Gastroesophageal sphincter (tissue), 3 donors: ENCODE results near the gene METTL3.

Source experiments
- CTCF ChIP-seq, 4 experiments: fragments of 200-600 bp in 2 of 4; fragments of 450-650 bp in 2 of 4; sonication (generic) in 1 of 4; IDR thresholded peaks; one replicate each; pipeline ENCODE4 v1.5.1; 2017 to 2019; ENCODE audit warnings: antibody characterized with exemption in 4 of 4, mild to moderate bottlenecking in 2 of 4, moderate library complexity in 2 of 4
- POLR2A ChIP-seq, 2 donors: fragments of 450-650 bp; IDR thresholded peaks; one replicate each; pipeline ENCODE4 v1.6.1; 2017; ENCODE audit warnings: antibody characterized with exemption in 2 of 2, mild to moderate bottlenecking in 2 of 2, moderate library complexity in 1 of 2

DNA sequence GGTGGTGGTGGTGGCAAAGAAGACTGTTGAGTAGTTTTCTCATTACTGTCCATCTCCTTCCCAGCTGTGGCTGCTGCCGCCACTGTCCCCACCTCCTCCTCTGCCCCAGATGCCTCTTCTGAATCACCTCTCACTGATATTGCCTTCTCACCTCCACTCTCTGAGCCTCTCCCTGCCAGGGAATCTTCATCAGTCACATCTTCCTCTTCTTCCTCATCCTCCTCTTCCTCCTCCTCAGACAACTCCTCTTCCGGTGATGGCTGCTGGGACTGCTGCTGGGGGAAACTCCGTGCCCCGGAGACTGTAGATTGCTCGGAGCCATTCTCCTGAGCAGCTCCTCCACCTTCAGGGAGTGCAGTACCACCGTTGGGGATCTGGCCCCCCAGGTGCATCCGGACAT is 12.1 kb upstream of the METTL3 start:
- TF ChIP-seq CTCF (IDR thresholded peaks at IDR 0.05) (no peak), POLR2A (IDR thresholded peaks at IDR 0.05) (no peak)
